Vagina (tissue), 2 donors: Measurements from ENCODE around the gene IRF9. TPM values are rescaled to one million over a fixed set of nuclear protein-coding genes. Genes with fewer than 3 reads are reported as not detected.

Experiments used
- DNase-seq, 2 donors: peaks; one replicate each; pipeline ENCODE4 v3.0.0-alpha.2; 2017; ENCODE audit errors: extremely low spot score in 2 of 2
- H3K27ac ChIP-seq: fragments of 200-600 bp; sonication (generic); one replicate; pipeline ENCODE4 v1.5.1; 2019
- H3K27me3 ChIP-seq: fragments of 200-600 bp; sonication (generic); one replicate; pipeline ENCODE4 v1.5.1; 2019
- H3K36me3 ChIP-seq, 2 donors: fragments of 200-600 bp; sonication (generic); one replicate each; pipeline ENCODE4 v1.5.1; 2017 to 2019
- H3K4me1 ChIP-seq: fragments of 200-600 bp; sonication (generic); one replicate; pipeline ENCODE4 v1.5.1; 2019
- H3K4me3 ChIP-seq, 2 donors: fragments of 200-600 bp; sonication (generic); 1 replicate in 1 of 2; 2 replicates in 1 of 2; pipeline ENCODE4 v1.5.1; 2016 to 2019
- H3K9me3 ChIP-seq: fragments of 200-600 bp; sonication (generic); one replicate; pipeline ENCODE4 v1.5.1; 2019
- POLR2A ChIP-seq, 2 donors: fragments of 450-650 bp; IDR thresholded peaks; one replicate each; pipeline ENCODE4 v1.6.1; 2017; ENCODE audit warnings: antibody characterized with exemption in 2 of 2, mild to moderate bottlenecking in 2 of 2, moderate library complexity in 2 of 2
- POLR2AphosphoS5 ChIP-seq, 2 donors: sonication (generic); formaldehyde crosslinking; IDR thresholded peaks; one replicate each; pipeline ENCODE4 v1.9.0; 2017; ENCODE audit warnings: antibody characterized with exemption in 2 of 2, mild to moderate bottlenecking in 2 of 2, low read depth in 1 of 2; ENCODE audit not compliant: insufficient read depth in 1 of 2
- intact Hi-C: fragments of 100-400 bp; cut with DNase I; formaldehyde crosslinking; loops from one replicate; pipeline ENCODE4 v1.15.1; 2023
- total RNA-seq: library from RNA; depleted of rRNA; stranded (reverse); fragments of >200 nt; gene quantifications from one replicate; pipeline ENCODE4 v1.2.3, GENCODE V29; 2016
- TF ChIP-seq, protein P1 (sequence below), 3 experiments: fragments of 450-650 bp in 2 of 3; fragments of 200-600 bp in 1 of 3; sonication (generic) in 1 of 3; IDR thresholded peaks; one replicate each; pipeline ENCODE4 v1.5.1; 2017 to 2019; ENCODE audit warnings: antibody characterized with exemption in 3 of 3, mild to moderate bottlenecking in 2 of 3, moderate library complexity in 2 of 3

Gene IRF9
- total RNA-seq, 1 donor from 2014 or later, result 55.0 TPM

DNA sequence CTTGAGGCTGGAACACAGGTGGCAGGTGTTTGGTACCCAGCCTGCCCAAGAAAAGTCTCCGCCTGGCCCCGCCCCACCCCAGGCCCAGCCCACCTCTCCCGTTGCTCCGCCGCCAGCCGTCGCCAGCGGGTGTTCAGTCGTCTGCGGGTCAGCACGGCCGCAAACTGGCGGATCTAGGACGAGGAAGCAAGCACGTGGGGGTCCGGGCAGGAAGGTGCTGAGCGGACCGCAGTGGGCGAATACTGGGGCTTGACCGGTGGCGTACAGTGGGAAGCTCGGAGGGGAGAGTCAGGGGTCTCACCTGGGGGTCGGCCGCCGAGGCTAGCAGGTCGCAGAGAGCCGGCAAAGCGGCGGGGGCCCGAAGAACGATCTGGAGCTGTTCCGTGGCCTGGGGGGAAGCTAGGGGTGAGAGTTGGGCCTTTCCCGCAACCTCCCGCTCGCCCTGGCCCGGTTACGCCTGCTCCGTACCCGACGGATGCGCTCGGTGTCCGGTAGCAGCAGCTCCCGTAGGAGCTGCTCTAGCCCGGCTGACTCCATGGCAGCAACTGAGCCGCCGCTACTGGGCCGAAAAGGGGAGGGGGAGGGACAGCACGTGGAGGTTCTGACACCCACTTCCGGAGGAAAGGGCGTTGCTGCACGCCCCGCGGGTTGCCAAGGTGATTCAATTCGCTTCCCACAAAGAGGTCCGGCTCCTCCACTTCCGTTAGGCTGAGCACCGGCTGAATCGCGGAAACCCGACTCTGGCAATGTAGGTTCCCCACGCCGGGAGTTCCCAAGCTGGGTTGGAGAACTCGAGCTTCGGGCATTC is 27.4 kb downstream of the IRF9 start, which contains the start of gene IPO4:
TSS of gene IPO4 (minus strand) at position 566 of the 808 bp plus-strand sequence. CDS start at position 537, 29 bp downstream.
- Histone ChIP-seq H3K27me3 (no peaks in the 10 kb centered on the region), H3K4me3 (peak within 1 kb of the TSS; percentile 50 to 82), H3K36me3 (peaks cover 0 to 46% of the 10 kb centered on the region in 2 donors), H3K9me3 (no peaks in the 10 kb centered on the region), H3K27ac (peak within 1 kb of the TSS; percentile 23), H3K4me1 (peaks cover 13% of the 10 kb centered on the region)
- TF ChIP-seq POLR2A (IDR thresholded peaks at IDR 0.05) (peak in 1 of 2 donors; percentile 2), POLR2AphosphoS5 (IDR thresholded peaks at IDR 0.05; ENCODE audit: insufficient read depth in 1 of 2, low read depth in 1 of 2) (peak; percentile 83 to 98)
- TF ChIP-seq, protein P1, sequence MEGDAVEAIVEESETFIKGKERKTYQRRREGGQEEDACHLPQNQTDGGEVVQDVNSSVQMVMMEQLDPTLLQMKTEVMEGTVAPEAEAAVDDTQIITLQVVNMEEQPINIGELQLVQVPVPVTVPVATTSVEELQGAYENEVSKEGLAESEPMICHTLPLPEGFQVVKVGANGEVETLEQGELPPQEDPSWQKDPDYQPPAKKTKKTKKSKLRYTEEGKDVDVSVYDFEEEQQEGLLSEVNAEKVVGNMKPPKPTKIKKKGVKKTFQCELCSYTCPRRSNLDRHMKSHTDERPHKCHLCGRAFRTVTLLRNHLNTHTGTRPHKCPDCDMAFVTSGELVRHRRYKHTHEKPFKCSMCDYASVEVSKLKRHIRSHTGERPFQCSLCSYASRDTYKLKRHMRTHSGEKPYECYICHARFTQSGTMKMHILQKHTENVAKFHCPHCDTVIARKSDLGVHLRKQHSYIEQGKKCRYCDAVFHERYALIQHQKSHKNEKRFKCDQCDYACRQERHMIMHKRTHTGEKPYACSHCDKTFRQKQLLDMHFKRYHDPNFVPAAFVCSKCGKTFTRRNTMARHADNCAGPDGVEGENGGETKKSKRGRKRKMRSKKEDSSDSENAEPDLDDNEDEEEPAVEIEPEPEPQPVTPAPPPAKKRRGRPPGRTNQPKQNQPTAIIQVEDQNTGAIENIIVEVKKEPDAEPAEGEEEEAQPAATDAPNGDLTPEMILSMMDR (IDR thresholded peaks at IDR 0.05), result no peak
- intact Hi-C loops, result no loop called here
- DNase-seq, result peak in 1 of 2 donors; percentile 98

DNA sequence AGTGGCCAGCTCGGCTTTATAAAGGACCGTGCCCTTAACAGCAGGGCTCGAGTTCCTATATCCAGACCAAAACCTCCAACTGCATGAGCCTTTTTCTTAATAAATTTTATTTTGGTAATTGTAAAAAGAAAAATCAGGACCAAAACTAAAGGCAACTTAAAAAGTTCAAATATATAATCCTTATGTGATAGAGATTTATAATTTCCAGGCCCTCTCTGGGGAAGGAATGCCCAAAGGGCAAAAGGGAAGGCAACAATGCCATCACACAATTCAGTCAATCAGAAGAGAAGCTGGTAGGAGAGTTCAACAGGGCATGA is 28.0 kb downstream of the IRF9 start:
- H3K4me3 ChIP-seq, result peak overlapping the region; percentile 50 to 82
- DNase-seq, result no peak
- peaks cover 17% of the 10 kb centered on the region for H3K4me1 ChIP-seq
- H3K27ac ChIP-seq, result no peak overlapping the region
- H3K27me3 ChIP-seq, result no peaks in the 10 kb centered on the region
- intact Hi-C loops, result no loop called here
- TF ChIP-seq POLR2A (IDR thresholded peaks at IDR 0.05) (no peak), POLR2AphosphoS5 (IDR thresholded peaks at IDR 0.05; ENCODE audit: insufficient read depth in 1 of 2, low read depth in 1 of 2) (no peak)
- TF ChIP-seq, protein P1 (IDR thresholded peaks at IDR 0.05), result no peak
- H3K9me3 ChIP-seq, result no peaks in the 10 kb centered on the region
- peaks cover 0 to 40% of the 10 kb centered on the region in 2 donors for H3K36me3 ChIP-seq

DNA sequence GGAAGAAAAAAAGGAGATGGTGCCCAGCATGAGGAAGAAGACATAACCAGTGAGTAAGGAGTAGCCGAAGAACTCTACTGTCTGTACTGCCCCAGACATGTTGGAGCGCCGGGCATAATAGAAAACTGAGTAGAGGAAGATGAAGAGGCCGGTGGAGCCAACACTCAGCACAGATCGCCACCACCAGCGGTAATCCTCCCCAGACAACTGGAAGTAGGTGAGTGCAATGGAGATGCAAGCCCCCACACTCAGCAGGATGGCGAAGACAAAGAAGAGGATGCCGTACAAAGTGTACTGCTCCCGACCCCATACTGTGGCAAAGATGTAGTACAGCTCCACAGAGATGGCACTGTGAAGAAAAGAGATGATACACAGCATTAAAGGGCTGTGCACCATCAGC is 28.4 kb downstream of the IRF9 start:
- H3K4me3 ChIP-seq, result no peak overlapping the region
- peaks cover 21% of the 10 kb centered on the region for H3K4me1 ChIP-seq
- no peak for DNase-seq
- TF ChIP-seq POLR2A (IDR thresholded peaks at IDR 0.05), result no peak
- no peak for TF ChIP-seq POLR2AphosphoS5 (IDR thresholded peaks at IDR 0.05; ENCODE audit: insufficient read depth in 1 of 2, low read depth in 1 of 2)
- TF ChIP-seq, protein P1 (IDR thresholded peaks at IDR 0.05), result no peak
- peaks cover 0 to 36% of the 10 kb centered on the region in 2 donors for H3K36me3 ChIP-seq
- H3K27ac ChIP-seq, result no peak overlapping the region
- intact Hi-C loops, result no loop called here
- no peaks in the 10 kb centered on the region for H3K27me3 ChIP-seq
- no peaks in the 10 kb centered on the region for H3K9me3 ChIP-seq

DNA sequence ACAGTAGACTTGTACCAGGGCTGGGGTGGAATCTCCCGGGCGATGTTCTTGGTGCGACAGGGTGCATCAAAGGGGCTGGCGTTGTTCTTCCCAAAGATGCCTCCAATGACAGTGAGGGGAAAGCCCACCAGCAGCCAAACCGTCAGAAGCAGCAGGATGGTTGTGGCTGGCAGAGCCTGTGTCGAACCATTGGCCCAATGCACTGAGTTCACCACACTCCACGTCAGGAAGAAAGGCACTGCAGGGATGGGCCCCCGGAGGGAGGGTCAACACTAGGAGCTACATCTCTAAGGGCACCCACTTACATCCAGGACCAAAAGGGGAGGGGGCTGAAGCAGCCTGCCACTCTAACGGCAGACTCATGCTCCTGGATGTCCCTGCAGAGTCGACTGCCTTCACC is 29.4 kb downstream of the IRF9 start:
- H3K36me3 ChIP-seq, result peaks cover 0 to 26% of the 10 kb centered on the region in 2 donors

More for the DNA sequence above, 29.4 kb downstream of the IRF9 start:
- no peak for TF ChIP-seq POLR2AphosphoS5 (IDR thresholded peaks at IDR 0.05; ENCODE audit: insufficient read depth in 1 of 2, low read depth in 1 of 2)
- TF ChIP-seq, protein P1 (IDR thresholded peaks at IDR 0.05), result no peak
- TF ChIP-seq POLR2A (IDR thresholded peaks at IDR 0.05), result no peak
- H3K4me1 ChIP-seq, result peaks cover 26% of the 10 kb centered on the region
- H3K4me3 ChIP-seq, result no peak overlapping the region
- no peaks in the 10 kb centered on the region for H3K9me3 ChIP-seq
- no peak overlapping the region for H3K27ac ChIP-seq
- no peaks in the 10 kb centered on the region for H3K27me3 ChIP-seq
- intact Hi-C loops, result no loop called here
- no peak for DNase-seq
